Measurements from ENCODE around the gene FCN1. TPM values are rescaled to one million over a fixed set of nuclear protein-coding genes. Genes with fewer than 3 reads are reported as not detected.

The FCN1 gene
- total and polyA plus RNA-seq, 2 experiments from 2014 or later, result not detected

DNA sequence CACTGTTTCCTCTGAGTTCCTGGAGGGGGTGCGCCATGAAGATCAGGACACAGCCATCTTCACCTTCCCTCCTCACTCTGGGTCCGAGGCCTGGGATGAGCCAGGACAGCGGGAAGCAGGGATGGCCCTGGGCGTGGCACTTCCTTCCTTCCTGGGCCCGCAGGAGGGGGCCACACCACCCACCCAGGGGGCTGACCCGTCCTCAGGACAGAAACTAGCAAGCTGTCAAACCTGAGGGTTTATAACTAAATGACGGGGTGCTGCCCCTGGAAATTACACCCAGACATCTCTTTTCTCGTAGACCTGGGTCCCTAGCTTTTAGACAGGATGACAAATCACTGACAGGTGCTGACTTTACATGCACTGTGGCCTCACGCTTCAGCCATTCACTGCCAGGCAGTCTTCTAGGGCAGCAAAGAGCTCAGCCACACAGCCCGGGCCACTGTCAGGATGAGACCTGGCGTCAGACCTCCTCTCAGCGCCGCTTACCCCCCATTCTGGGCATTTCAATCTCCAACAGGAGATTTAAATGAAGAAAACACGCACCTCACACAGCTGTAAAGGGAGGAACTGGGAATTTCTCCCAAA is 29.0 kb downstream of the FCN1 start:
- no peak overlapping the region for H3K27ac ChIP-seq
- no peaks in the 10 kb centered on the region for H3K79me2 ChIP-seq
- no peak overlapping the region for H3K4me3 ChIP-seq
- WGBS (ENCODE audit: low lambda C conversion rate, missing lambda C conversion rate), result 90% methylated on average over 14 of the region's 14 CpGs
- H3K9me2 ChIP-seq (replicated peaks; ENCODE audit: insufficient read depth), result no peaks in the 10 kb centered on the region
- H3K9me3 ChIP-seq (ENCODE audit: low read depth), result no peaks in the 10 kb centered on the region
- H3K27me3 ChIP-seq, result no peaks in the 10 kb centered on the region
- H3K4me2 ChIP-seq, result no peak overlapping the region
- H3K36me3 ChIP-seq (replicated peaks; ENCODE audit: insufficient read depth, low read depth), result no peaks in the 10 kb centered on the region
- H2AFZ ChIP-seq, result no peak overlapping the region
- no peak for DNase-seq (ENCODE audit: low spot score)
- no peaks in the 10 kb centered on the region for H4K20me1 ChIP-seq (ENCODE audit: insufficient read depth, poor library complexity, severe bottlenecking)
- no peaks in the 10 kb centered on the region for H3K4me1 ChIP-seq (ENCODE audit: insufficient read depth)
- TF ChIP-seq EZH2 (IDR thresholded peaks at IDR 0.05; ENCODE audit: borderline replicate concordance), result no peak
- TF ChIP-seq EZH2phosphoT487 (IDR thresholded peaks at IDR 0.05; ENCODE audit: low read depth, severe bottlenecking, unreplicated experiment), result no peak
- TF ChIP-seq, protein P1, sequence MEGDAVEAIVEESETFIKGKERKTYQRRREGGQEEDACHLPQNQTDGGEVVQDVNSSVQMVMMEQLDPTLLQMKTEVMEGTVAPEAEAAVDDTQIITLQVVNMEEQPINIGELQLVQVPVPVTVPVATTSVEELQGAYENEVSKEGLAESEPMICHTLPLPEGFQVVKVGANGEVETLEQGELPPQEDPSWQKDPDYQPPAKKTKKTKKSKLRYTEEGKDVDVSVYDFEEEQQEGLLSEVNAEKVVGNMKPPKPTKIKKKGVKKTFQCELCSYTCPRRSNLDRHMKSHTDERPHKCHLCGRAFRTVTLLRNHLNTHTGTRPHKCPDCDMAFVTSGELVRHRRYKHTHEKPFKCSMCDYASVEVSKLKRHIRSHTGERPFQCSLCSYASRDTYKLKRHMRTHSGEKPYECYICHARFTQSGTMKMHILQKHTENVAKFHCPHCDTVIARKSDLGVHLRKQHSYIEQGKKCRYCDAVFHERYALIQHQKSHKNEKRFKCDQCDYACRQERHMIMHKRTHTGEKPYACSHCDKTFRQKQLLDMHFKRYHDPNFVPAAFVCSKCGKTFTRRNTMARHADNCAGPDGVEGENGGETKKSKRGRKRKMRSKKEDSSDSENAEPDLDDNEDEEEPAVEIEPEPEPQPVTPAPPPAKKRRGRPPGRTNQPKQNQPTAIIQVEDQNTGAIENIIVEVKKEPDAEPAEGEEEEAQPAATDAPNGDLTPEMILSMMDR (IDR thresholded peaks at IDR 0.05; ENCODE audit: poor library complexity), result no peak

DNA sequence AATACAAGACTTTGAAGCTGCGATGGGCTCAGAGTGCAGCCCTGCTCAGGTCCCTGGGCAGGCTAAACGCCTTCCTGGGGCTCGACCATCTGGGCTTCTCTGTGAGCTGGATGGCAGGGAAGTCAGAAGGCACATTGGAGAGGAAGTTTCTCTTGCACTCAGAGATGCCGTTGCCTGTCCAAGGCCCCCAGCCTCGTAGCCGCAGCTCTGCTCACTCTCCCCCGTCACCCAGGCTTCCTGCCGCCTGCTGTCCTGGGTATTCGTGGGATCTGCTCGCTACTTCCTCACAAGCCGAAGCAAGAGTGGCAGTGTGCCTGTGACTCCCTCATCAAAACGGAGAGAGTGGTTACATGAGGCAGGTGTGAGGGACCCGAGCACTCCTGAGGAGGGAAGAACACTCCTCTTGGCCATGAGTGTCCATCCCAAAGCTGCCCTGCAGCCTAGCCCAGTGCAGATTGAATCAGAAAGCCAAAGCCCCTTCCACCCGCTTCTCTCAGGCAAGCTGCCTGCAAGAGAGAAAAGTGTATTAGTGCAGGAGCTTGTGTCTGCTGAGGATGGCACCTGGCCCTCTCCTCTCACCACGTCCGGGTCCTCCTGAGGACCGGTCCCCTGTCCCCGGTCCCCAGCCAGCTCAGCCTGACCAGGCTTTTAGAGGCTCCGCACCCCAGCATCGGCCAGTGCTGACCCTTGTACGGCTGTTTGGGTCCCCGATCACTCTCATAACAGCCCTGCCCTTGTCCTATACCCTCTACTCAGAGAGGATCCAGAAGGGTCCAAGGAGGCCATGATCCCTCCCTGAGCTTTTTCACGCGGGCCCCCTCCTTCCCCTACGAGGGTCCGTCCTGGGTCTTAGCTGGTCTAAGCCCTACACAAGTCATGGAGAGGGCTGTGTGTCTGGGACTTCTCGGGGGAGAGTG is 29.8 kb downstream of the FCN1 start:
- no peak overlapping the region for H3K27ac ChIP-seq
- DNase-seq (ENCODE audit: low spot score), result no peak

DNA sequence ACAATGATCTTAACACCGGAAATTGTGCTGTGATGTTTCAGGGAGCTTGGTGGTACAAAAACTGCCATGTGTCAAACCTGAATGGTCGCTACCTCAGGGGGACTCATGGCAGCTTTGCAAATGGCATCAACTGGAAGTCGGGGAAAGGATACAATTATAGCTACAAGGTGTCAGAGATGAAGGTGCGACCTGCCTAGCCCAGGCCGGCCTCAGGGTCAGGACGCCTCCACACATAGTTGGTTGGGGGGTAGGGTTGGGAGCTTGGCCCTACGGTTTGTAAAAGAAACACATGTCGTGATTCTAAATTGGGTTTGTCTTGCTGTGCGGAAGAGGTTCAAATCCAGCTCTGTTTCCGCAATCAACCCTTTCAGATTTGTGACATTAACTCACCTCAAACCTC is 30.5 kb downstream of the FCN1 start:
- WGBS (ENCODE audit: low lambda C conversion rate, missing lambda C conversion rate), result 91% methylated on average over 10 of the region's 10 CpGs
- no peak for DNase-seq (ENCODE audit: low spot score)

More for the DNA sequence above, 29.8 kb downstream of the FCN1 start:
- no peaks in the 10 kb centered on the region for H3K27me3 ChIP-seq
- TF ChIP-seq, protein P1 (IDR thresholded peaks at IDR 0.05; ENCODE audit: poor library complexity), result no peak
- no peak for TF ChIP-seq EZH2phosphoT487 (IDR thresholded peaks at IDR 0.05; ENCODE audit: low read depth, severe bottlenecking, unreplicated experiment)
- no peak for TF ChIP-seq EZH2 (IDR thresholded peaks at IDR 0.05; ENCODE audit: borderline replicate concordance)
- H3K9me2 ChIP-seq (replicated peaks; ENCODE audit: insufficient read depth), result no peaks in the 10 kb centered on the region
- no peak overlapping the region for H3K4me2 ChIP-seq
- H4K20me1 ChIP-seq (ENCODE audit: insufficient read depth, poor library complexity, severe bottlenecking), result no peaks in the 10 kb centered on the region
- H3K4me3 ChIP-seq, result no peak overlapping the region
- H3K9me3 ChIP-seq (ENCODE audit: low read depth), result no peaks in the 10 kb centered on the region
- no peaks in the 10 kb centered on the region for H3K79me2 ChIP-seq
- no peak overlapping the region for H2AFZ ChIP-seq
- H3K36me3 ChIP-seq (replicated peaks; ENCODE audit: insufficient read depth, low read depth), result no peaks in the 10 kb centered on the region
- no peaks in the 10 kb centered on the region for H3K4me1 ChIP-seq (ENCODE audit: insufficient read depth)
- WGBS (ENCODE audit: low lambda C conversion rate, missing lambda C conversion rate), result 84% methylated on average over 27 of the region's 27 CpGs

More for the DNA sequence above, 30.5 kb downstream of the FCN1 start:
- no peaks in the 10 kb centered on the region for H3K27me3 ChIP-seq
- TF ChIP-seq EZH2 (IDR thresholded peaks at IDR 0.05; ENCODE audit: borderline replicate concordance) (no peak), EZH2phosphoT487 (IDR thresholded peaks at IDR 0.05; ENCODE audit: low read depth, severe bottlenecking, unreplicated experiment) (no peak)
- TF ChIP-seq, protein P1 (IDR thresholded peaks at IDR 0.05; ENCODE audit: poor library complexity), result no peak
- H2AFZ ChIP-seq, result no peak overlapping the region
- no peak overlapping the region for H3K27ac ChIP-seq
- no peaks in the 10 kb centered on the region for H4K20me1 ChIP-seq (ENCODE audit: insufficient read depth, poor library complexity, severe bottlenecking)
- no peaks in the 10 kb centered on the region for H3K36me3 ChIP-seq (replicated peaks; ENCODE audit: insufficient read depth, low read depth)
- H3K4me2 ChIP-seq, result no peak overlapping the region
- H3K4me1 ChIP-seq (ENCODE audit: insufficient read depth), result no peaks in the 10 kb centered on the region
- H3K4me3 ChIP-seq, result no peak overlapping the region
- H3K9me3 ChIP-seq (ENCODE audit: low read depth), result no peaks in the 10 kb centered on the region
- H3K79me2 ChIP-seq, result no peaks in the 10 kb centered on the region
- no peaks in the 10 kb centered on the region for H3K9me2 ChIP-seq (replicated peaks; ENCODE audit: insufficient read depth)
